ENCODE measurements around the gene ZFYVE28. TPM values are rescaled to one million over a fixed set of nuclear protein-coding genes. Genes with fewer than 3 reads are reported as not detected.

ZFYVE28 gene
- total and polyA plus RNA-seq, 2 donors (not counting 1 experiment from before 2014, with no cell fraction given) = 5.8 to 12.1 TPM

- Mint-ChIP-seq H3K27ac (no peak overlapping the region), H3K4me1 (peaks cover 19% of the 10 kb centered on the region), H3K27me3 (peaks cover 7% of the 10 kb centered on the region), H3K9me3 (ENCODE audit: insufficient read depth) (no peaks in the 10 kb centered on the region), H3K4me3 (no peak overlapping the region)
- H3K27me3 ChIP-seq (replicated peaks in 1 of 4; ENCODE audit: control extremely low read depth in 1 of 4, control insufficient read depth in 3 of 4, insufficient read depth in 4 of 4, low read length in 3 of 4) = peaks cover 0 to 25% (median 4%) of the 10 kb centered on the region in 4 experiments
- peaks cover 0 to 5% (median 0%) of the 10 kb centered on the region in 3 donors for H3K9me3 ChIP-seq (ENCODE audit: control extremely low read depth in 1 of 3, control insufficient read depth in 2 of 3, insufficient read depth in 1 of 3, low read length in 2 of 3)
- DNase-seq (no peak), ATAC-seq (ENCODE audit: low read depth) (no peak)
- H3K9ac ChIP-seq (ENCODE audit: low read length) = no peak overlapping the region
- no peak overlapping the region for H3K4me2 ChIP-seq (replicated peaks; ENCODE audit: low read depth, low read length, poor library complexity, severe bottlenecking)
- H3K4me1 ChIP-seq (ENCODE audit: control insufficient read depth in 2 of 2, insufficient read depth in 2 of 2, low read length in 2 of 2) = peaks cover 19 to 21% of the 10 kb centered on the region in 2 donors
- H3K27ac ChIP-seq (ENCODE audit: low read length in 2 of 2) = no peak overlapping the region
- intact Hi-C loops (cut with micrococcal nuclease) = no loop called here
- ChIA-PET CTCF (no interaction called here), POLR2A (no interaction called here)
- H4K20me1 ChIP-seq (ENCODE audit: control insufficient read depth, insufficient read depth, low read length, poor library complexity, severe bottlenecking) = no peaks in the 10 kb centered on the region
- H3K79me2 ChIP-seq (ENCODE audit: control insufficient read depth, insufficient read depth, low read length) = no peaks in the 10 kb centered on the region
- no peak overlapping the region for H3K4me3 ChIP-seq (ENCODE audit: control extremely low read depth in 1 of 5, extremely low read depth in 1 of 5, insufficient read depth in 1 of 5, low read depth in 2 of 5, low read length in 4 of 5)
- TF ChIP-seq EZH2 (IDR thresholded peaks at IDR 0.05; ENCODE audit: borderline replicate concordance, insufficient read depth, low read depth, low read length, poor library complexity, severe bottlenecking) = no peak
- no peak for TF ChIP-seq CTCF (IDR thresholded peaks at IDR 0.05)
- no peak overlapping the region for H2AFZ ChIP-seq (ENCODE audit: insufficient read depth, low read depth, low read length, poor library complexity, severe bottlenecking)
- WGBS (ENCODE audit: insufficient coverage) = 94% methylated on average over 10 of the region's 10 CpGs
- H3K36me3 ChIP-seq (replicated peaks in 1 of 2; ENCODE audit: control extremely low read depth in 1 of 2, control insufficient read depth in 1 of 2, extremely low read depth in 1 of 2, insufficient read depth in 2 of 2, low read length in 1 of 2) = no peaks in the 10 kb centered on the region
These were observed 9.5 kb downstream of the ZFYVE28 start for GRCh38 chr4:2408976-2409375.

GRCh38 chr4:2408401-2408958, 10.0 kb downstream of the ZFYVE28 start:
- POLR2A ChIA-PET = no interaction called here
- no peaks in the 10 kb centered on the region for H3K79me2 ChIP-seq (ENCODE audit: control insufficient read depth, insufficient read depth, low read length)

More at GRCh38 chr4:2408401-2408958, 10.0 kb downstream of the ZFYVE28 start:
- Histone ChIP-seq H3K27me3 (replicated peaks in 1 of 4; ENCODE audit: control extremely low read depth in 1 of 4, control insufficient read depth in 3 of 4, insufficient read depth in 4 of 4, low read length in 3 of 4) (peaks cover 0 to 20% (median 3%) of the 10 kb centered on the region in 4 experiments), H2AFZ (ENCODE audit: insufficient read depth, low read depth, low read length, poor library complexity, severe bottlenecking) (no peak overlapping the region), H3K4me1 (ENCODE audit: control insufficient read depth in 2 of 2, insufficient read depth in 2 of 2, low read length in 2 of 2) (peaks cover 14 to 16% of the 10 kb centered on the region in 2 donors), H3K9ac (ENCODE audit: low read length) (no peak overlapping the region), H3K4me2 (replicated peaks; ENCODE audit: low read depth, low read length, poor library complexity, severe bottlenecking) (no peak overlapping the region), H3K27ac (ENCODE audit: low read length in 2 of 2) (no peak overlapping the region), H4K20me1 (ENCODE audit: control insufficient read depth, insufficient read depth, low read length, poor library complexity, severe bottlenecking) (no peaks in the 10 kb centered on the region), H3K9me3 (ENCODE audit: control extremely low read depth in 1 of 3, control insufficient read depth in 2 of 3, insufficient read depth in 1 of 3, low read length in 2 of 3) (peaks cover 0 to 5% (median 0%) of the 10 kb centered on the region in 3 donors), H3K36me3 (replicated peaks in 1 of 2; ENCODE audit: control extremely low read depth in 1 of 2, control insufficient read depth in 1 of 2, extremely low read depth in 1 of 2, insufficient read depth in 2 of 2, low read length in 1 of 2) (no peaks in the 10 kb centered on the region), H3K4me3 (ENCODE audit: control extremely low read depth in 1 of 5, extremely low read depth in 1 of 5, insufficient read depth in 1 of 5, low read depth in 2 of 5, low read length in 4 of 5) (no peak overlapping the region)
- WGBS (ENCODE audit: insufficient coverage) = 74% methylated on average over 12 of the region's 15 CpGs
- DNase-seq = no peak
- Mint-ChIP-seq H3K4me1 (peaks cover 14% of the 10 kb centered on the region), H3K9me3 (ENCODE audit: insufficient read depth) (no peaks in the 10 kb centered on the region), H3K27me3 (peaks cover 7% of the 10 kb centered on the region), H3K27ac (no peak overlapping the region), H3K4me3 (no peak overlapping the region)
- intact Hi-C loops (cut with micrococcal nuclease) = no loop called here
- TF ChIP-seq EZH2 (IDR thresholded peaks at IDR 0.05; ENCODE audit: borderline replicate concordance, insufficient read depth, low read depth, low read length, poor library complexity, severe bottlenecking) (no peak), CTCF (IDR thresholded peaks at IDR 0.05) (no peak)
- ATAC-seq (ENCODE audit: low read depth) = no peak
- CTCF ChIA-PET = no interaction called here

All from B cell (primary cell).